ENCODE measurements around the gene RRM2. TPM values are rescaled to one million over a fixed set of nuclear protein-coding genes. Genes with fewer than 3 reads are reported as not detected.

RRM2 gene
- total RNA-seq, 1 experiment from 2014 or later, result 163 TPM

GRCh38 chr2:10097352-10098148 is 25.0 kb upstream of the RRM2 start:
- H3K27ac ChIP-seq (ENCODE audit: insufficient read length, low read depth, low read length), result no peak overlapping the region
- no peak overlapping the region for H2AFZ ChIP-seq (ENCODE audit: low read length)
- no peak overlapping the region for H3K9ac ChIP-seq (ENCODE audit: extremely low read depth, insufficient read length, low read length)
- H3K9me3 Mint-ChIP-seq, result no peaks in the 10 kb centered on the region; a peak in 2 of 5 replicates
- H3K27me3 Mint-ChIP-seq (ENCODE audit: low read depth), result peaks cover 9% of the 10 kb centered on the region
- H2BK20ac ChIP-seq (ENCODE audit: low read depth, low read length, poor library complexity, severe bottlenecking), result no peak overlapping the region
- H4K8ac ChIP-seq (replicated peaks; ENCODE audit: insufficient read length, low read depth, low read length), result no peak overlapping the region
- H4K20me1 ChIP-seq (ENCODE audit: control insufficient read depth, insufficient read depth, insufficient read length), result no peaks in the 10 kb centered on the region
- no peaks in the 10 kb centered on the region for H3K27me3 ChIP-seq (ENCODE audit: insufficient read depth, low read length)
- H3K14ac ChIP-seq (ENCODE audit: insufficient read depth, low read length), result no peak overlapping the region
- no peak overlapping the region for H2AK5ac ChIP-seq (ENCODE audit: insufficient read length, low read length)
- H3K56ac ChIP-seq (ENCODE audit: insufficient read length, low read depth, low read length), result no peak overlapping the region
- peak overlapping the region in 1 of 3 experiments; percentile 45; a peak in 1 of 7 replicates for H3K27ac Mint-ChIP-seq
- peaks cover 0 to 2% (median 0%) of the 10 kb centered on the region in 3 experiments; a peak in 1 of 7 replicates for H3K36me3 Mint-ChIP-seq (ENCODE audit: insufficient read depth in 1 of 3, low read depth in 3 of 3)
- H3K79me1 ChIP-seq (ENCODE audit: insufficient read depth, low read depth, low read length, poor library complexity, severe bottlenecking), result no peaks in the 10 kb centered on the region
- H3K4ac ChIP-seq (ENCODE audit: low read depth, low read length), result no peak overlapping the region
- H3K79me2 ChIP-seq (ENCODE audit: insufficient read depth, low read length), result no peaks in the 10 kb centered on the region
- peak; percentile 85 for DNase-seq
- H3K18ac ChIP-seq (ENCODE audit: insufficient read length, low read depth, low read length), result no peak overlapping the region
- peaks cover 18 to 27% of the 10 kb centered on the region in 2 experiments for H3K4me1 Mint-ChIP-seq
- H3K9me3 ChIP-seq (ENCODE audit: control insufficient read depth, low read depth, low read length), result no peaks in the 10 kb centered on the region
- H2BK120ac ChIP-seq (ENCODE audit: low read depth, low read length, poor library complexity, severe bottlenecking), result no peak overlapping the region
- no peak overlapping the region for H4K5ac ChIP-seq (ENCODE audit: insufficient read length, low read depth, low read length)
- TF ChIP-seq CTCF (conservative IDR thresholded peaks at IDR 0.05), result peak; percentile 93
- H3T11ph ChIP-seq (ENCODE audit: low read length), result no peak overlapping the region
- H3K23me2 ChIP-seq (ENCODE audit: insufficient read length, low read depth, low read length, poor library complexity, severe bottlenecking), result no peaks in the 10 kb centered on the region
- no peak overlapping the region for H3K4me3 Mint-ChIP-seq
- no peak overlapping the region for H2BK12ac ChIP-seq (ENCODE audit: insufficient read length, low read depth, low read length)
- no peak overlapping the region for H3K23ac ChIP-seq (ENCODE audit: insufficient read length, low read depth, low read length)
- no CpG with 5 or more reads among the region's 16 CpGs for WGBS (ENCODE audit: extremely low coverage, insufficient read length, low lambda C conversion rate)
- no peak overlapping the region for H2BK15ac ChIP-seq (ENCODE audit: low read depth, low read length)
- H3K4me1 ChIP-seq (ENCODE audit: insufficient read depth, low read length), result no peaks in the 10 kb centered on the region
- H2BK5ac ChIP-seq (ENCODE audit: insufficient read length, low read length), result no peak overlapping the region
- H4K91ac ChIP-seq (ENCODE audit: insufficient read length, low read depth, low read length), result no peak overlapping the region
- no peak overlapping the region for H3K4me2 ChIP-seq (ENCODE audit: insufficient read depth, insufficient read length, low read length)
